Esophagus squamous epithelium (tissue), 5 donors: ENCODE measurements around the gene PPM1K. TPM values are rescaled to one million over a fixed set of nuclear protein-coding genes. Genes with fewer than 3 reads are reported as not detected.

ENCODE experiments used
- DNase-seq: peaks from one replicate; lab custom pipeline; 2025; lab: John Stamatoyannopoulos, UW
- H3K27ac ChIP-seq, 4 donors: fragments of 200-600 bp; sonication (generic); one replicate each; pipeline ENCODE4 v1.5.1; 2016 to 2019; ENCODE audit warnings: mild to moderate bottlenecking in 1 of 4
- H3K27me3 ChIP-seq, 4 donors: fragments of 200-600 bp; sonication (generic); 1 replicate in 3 of 4; 2 replicates in 1 of 4; pipeline versions ENCODE4 v1.5.1 to v1.6.0; 2017 to 2021; ENCODE audit warnings: antibody characterized with exemption in 1 of 4
- H3K36me3 ChIP-seq, 3 donors: fragments of 200-600 bp; sonication (generic); one replicate each; pipeline ENCODE4 v1.5.1; 2016 to 2019
- H3K4me1 ChIP-seq, 3 donors: fragments of 200-600 bp; sonication (generic); one replicate each; pipeline ENCODE4 v1.5.1; 2017 to 2019
- H3K4me3 ChIP-seq, 4 donors: fragments of 200-600 bp; sonication (generic); 1 replicate in 3 of 4; 2 replicates in 1 of 4; pipeline ENCODE4 v1.5.1; 2016 to 2019; ENCODE audit warnings: mild to moderate bottlenecking in 2 of 4, moderate library complexity in 1 of 4
- H3K9me3 ChIP-seq, 3 donors: fragments of 200-600 bp; sonication (generic); one replicate each; pipeline ENCODE4 v1.5.1; 2016 to 2019
- POLR2A ChIP-seq, 4 donors: fragments of 450-650 bp; IDR thresholded peaks; one replicate each; pipeline ENCODE4 v1.6.1; 2017; ENCODE audit warnings: antibody characterized with exemption in 4 of 4, mild to moderate bottlenecking in 4 of 4, moderate library complexity in 3 of 4
- WGBS, 2 donors: methylation state at CpG; one replicate each; pipeline ENCODE4 v1.1.5; 2018; 5-methylcytosine and 5-hydroxymethylcytosine counted together
- intact Hi-C: fragments of 100-400 bp; cut with DNase I; formaldehyde crosslinking; loops from one replicate; pipeline ENCODE4 v1.15.0; 2022
- total RNA-seq, 4 donors: library from RNA; depleted of rRNA; stranded (reverse); fragments of >200 nt; gene quantifications; one replicate each; pipeline ENCODE4 v1.1.0, GENCODE V29; 2016
- TF ChIP-seq, protein P1 (sequence below), 6 experiments: fragments of 450-650 bp in 4 of 6; fragments of 200-600 bp in 2 of 6; sonication (generic) in 2 of 6; IDR thresholded peaks; one replicate each; pipeline ENCODE4 v1.5.1; 2016 to 2019; ENCODE audit warnings: antibody characterized with exemption in 6 of 6, mild to moderate bottlenecking in 4 of 6, moderate library complexity in 4 of 6
- donor health status: DM: yes; HTN: yes; CAD: no.

Gene PPM1K
- total RNA-seq, 4 donors from 2014 or later, result 4.4 to 34.0 (median 11.7) TPM

- H3K4me3 ChIP-seq, result no peak overlapping the region
- intact Hi-C loops, result loop anchor here (10.0 kb wide), 1 partner anchor 78 kb away; no protein-coding TSS in a partner anchor
- DNase-seq, result no peak
- peaks cover 7 to 49% (median 8%) of the 10 kb centered on the region in 3 donors for H3K4me1 ChIP-seq
- H3K27ac ChIP-seq, result peak overlapping the region; percentile 45 to 100 (median 64)
- no peaks in the 10 kb centered on the region for H3K27me3 ChIP-seq
- H3K9me3 ChIP-seq, result no peaks in the 10 kb centered on the region
- H3K36me3 ChIP-seq, result no peaks in the 10 kb centered on the region
- no peak for TF ChIP-seq POLR2A (IDR thresholded peaks at IDR 0.05)
- TF ChIP-seq, protein P1, sequence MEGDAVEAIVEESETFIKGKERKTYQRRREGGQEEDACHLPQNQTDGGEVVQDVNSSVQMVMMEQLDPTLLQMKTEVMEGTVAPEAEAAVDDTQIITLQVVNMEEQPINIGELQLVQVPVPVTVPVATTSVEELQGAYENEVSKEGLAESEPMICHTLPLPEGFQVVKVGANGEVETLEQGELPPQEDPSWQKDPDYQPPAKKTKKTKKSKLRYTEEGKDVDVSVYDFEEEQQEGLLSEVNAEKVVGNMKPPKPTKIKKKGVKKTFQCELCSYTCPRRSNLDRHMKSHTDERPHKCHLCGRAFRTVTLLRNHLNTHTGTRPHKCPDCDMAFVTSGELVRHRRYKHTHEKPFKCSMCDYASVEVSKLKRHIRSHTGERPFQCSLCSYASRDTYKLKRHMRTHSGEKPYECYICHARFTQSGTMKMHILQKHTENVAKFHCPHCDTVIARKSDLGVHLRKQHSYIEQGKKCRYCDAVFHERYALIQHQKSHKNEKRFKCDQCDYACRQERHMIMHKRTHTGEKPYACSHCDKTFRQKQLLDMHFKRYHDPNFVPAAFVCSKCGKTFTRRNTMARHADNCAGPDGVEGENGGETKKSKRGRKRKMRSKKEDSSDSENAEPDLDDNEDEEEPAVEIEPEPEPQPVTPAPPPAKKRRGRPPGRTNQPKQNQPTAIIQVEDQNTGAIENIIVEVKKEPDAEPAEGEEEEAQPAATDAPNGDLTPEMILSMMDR (IDR thresholded peaks at IDR 0.05), result no peak
These were observed 2.5 kb upstream of the PPM1K start for GRCh38 chr4:88286897-88287296.

- H3K9me3 ChIP-seq, result no peaks in the 10 kb centered on the region
- peak overlapping the region; percentile 96 to 100 (median 100) for H3K27ac ChIP-seq
- H3K4me3 ChIP-seq, result peak overlapping the region; percentile 65 to 88 (median 78)
- intact Hi-C loops, result loop anchor here (10.0 kb wide), 1 partner anchor 80 kb away; no protein-coding TSS in a partner anchor
- H3K36me3 ChIP-seq, result no peaks in the 10 kb centered on the region
- WGBS, 2 donors, result 35 to 37% methylated on average over 4 of the region's 4 CpGs
- DNase-seq, result no peak
- TF ChIP-seq, protein P1 (IDR thresholded peaks at IDR 0.05), result no peak
- TF ChIP-seq POLR2A (IDR thresholded peaks at IDR 0.05), result no peak
- H3K4me1 ChIP-seq, result peaks cover 7 to 56% (median 8%) of the 10 kb centered on the region in 3 donors
- H3K27me3 ChIP-seq, result no peaks in the 10 kb centered on the region
These were observed 883 bp upstream of the PPM1K start for GRCh38 chr4:88285235-88285653.

- H3K4me1 ChIP-seq, result peaks cover 7 to 62% (median 8%) of the 10 kb centered on the region in 3 donors
- no peaks in the 10 kb centered on the region for H3K36me3 ChIP-seq
- H3K4me3 ChIP-seq, result peak overlapping the region; percentile 65 to 88 (median 78)
- H3K27me3 ChIP-seq, result no peaks in the 10 kb centered on the region
- no peaks in the 10 kb centered on the region for H3K9me3 ChIP-seq
- intact Hi-C loops, result loop anchor here (10.0 kb wide), 1 partner anchor 81 kb away; no protein-coding TSS in a partner anchor
- WGBS, 2 donors, result 0% methylated on average over 1 to 6 of the region's 66 CpGs
- no peak for TF ChIP-seq POLR2A (IDR thresholded peaks at IDR 0.05)
- TF ChIP-seq, protein P1 (IDR thresholded peaks at IDR 0.05), result no peak
- DNase-seq, result peak; percentile 27
- H3K27ac ChIP-seq, result peak overlapping the region; percentile 96 to 100 (median 100)
These were observed 511 bp downstream of the PPM1K start for GRCh38 chr4:88283661-88284438.

- Histone ChIP-seq H3K36me3 (peaks cover 0 to 20% (median 0%) of the 10 kb centered on the region in 3 donors), H3K27me3 (no peaks in the 10 kb centered on the region), H3K9me3 (no peaks in the 10 kb centered on the region), H3K27ac (no peak overlapping the region), H3K4me3 (no peak overlapping the region), H3K4me1 (peaks cover 7 to 45% (median 8%) of the 10 kb centered on the region in 3 donors)
- 84 to 98% methylated on average over 6 of the region's 6 CpGs for WGBS, 2 donors
- intact Hi-C loops, result loop anchor here (10.0 kb wide), 1 partner anchor 84 kb away; no protein-coding TSS in a partner anchor
- DNase-seq, result no peak
- no peak for TF ChIP-seq POLR2A (IDR thresholded peaks at IDR 0.05)
- TF ChIP-seq, protein P1 (IDR thresholded peaks at IDR 0.05), result no peak
These were observed 4.0 kb downstream of the PPM1K start for GRCh38 chr4:88280228-88280795.
